K562 (cell line): ENCODE results near the gene ABHD16A. TPM values are rescaled to one million over a fixed set of nuclear protein-coding genes. Genes with fewer than 3 reads are reported as not detected.

ENCODE experiments used
- ATAC-seq: fragments of 200-7000 bp; cut with Tn5 transposase; 3 replicates; pipeline ENCODE4 v1.9.1; 2020; ENCODE audit warnings: moderate library complexity
- BruUV-seq: library from RNA; stranded (reverse); fragments of 400-500 nt; replicated peaks from 2 replicates; lab custom pipeline; 2021; lab: Mats Ljungman, UMichigan
- CTCF ChIA-PET: fragments of 300-600 bp; formaldehyde crosslinking; extraction: SDS; loops from one replicate; lab custom pipeline; 2021; ENCODE audit warnings: low intra/inter-chr PET ratio; lab: Yijun Ruan, JAX
- POLR2A ChIA-PET: fragments of 300-600, 350-650 bp; sonication (Branson Sonifier 250); formaldehyde crosslinking; extraction: SDS; loops from one replicate; lab custom pipeline; 2021; ENCODE audit warnings: antibody characterized with exemption, inconsistent platforms; lab: Yijun Ruan, JAX
- DNase-seq, 4 experiments: peaks; one replicate each; pipeline versions ENCODE4 v3.0.0 to v3.0.0-alpha.2; 2011 to 2018; ENCODE audit warnings: low spot score in 3 of 4, mixed read lengths in 3 of 4; ENCODE audit errors: extremely low read depth in 1 of 4
- FAIRE-seq: peaks from 2 replicates; lab custom pipeline; 2011; peaks lifted over from hg19 to GRCh38; lab: Jason Lieb, UNC
- H2AFZ ChIP-seq: 2 replicates; pipeline ENCODE4 v1.6.0; 2011; ENCODE audit warnings: low read depth, low read length, control low read depth, inconsistent platforms
- H3K27ac ChIP-seq: fragments of 200-600 bp; 3 replicates; pipeline ENCODE4 v1.8.0; 2011; ENCODE audit warnings: low read depth, mild to moderate bottlenecking, control low read depth, inconsistent platforms, low read length, moderate library complexity, mixed read lengths; ENCODE audit errors: extremely low read depth
- H3K27me3 ChIP-seq, 2 experiments: fragments of 300-600 bp in 1 of 2; 2 replicates in 1 of 2; 3 replicates in 1 of 2; pipeline versions ENCODE4 v1.6.0 to v1.8.0; 2011; ENCODE audit warnings: inconsistent platforms in 2 of 2, low read length in 2 of 2, mild to moderate bottlenecking in 1 of 2, mixed read lengths in 1 of 2, moderate library complexity in 1 of 2; ENCODE audit not compliant: control insufficient read depth in 2 of 2, insufficient read depth in 2 of 2
- H3K36me3 ChIP-seq: fragments of 300-600 bp; 3 replicates; pipeline ENCODE4 v1.8.0; 2011; ENCODE audit warnings: mild to moderate bottlenecking, low read length, inconsistent platforms; ENCODE audit not compliant: control insufficient read depth, insufficient read depth
- H3K4me1 ChIP-seq, 2 experiments: fragments of 200-600 bp in 1 of 2; replicated peaks in 1 of 2; 2 replicates in 1 of 2; 3 replicates in 1 of 2; pipeline versions ENCODE4 v1.5.1 to v1.8.0; 2011; ENCODE audit warnings: inconsistent platforms in 2 of 2, low read length in 2 of 2, mild to moderate bottlenecking in 1 of 2, mixed read lengths in 1 of 2, moderate library complexity in 1 of 2; ENCODE audit not compliant: control insufficient read depth in 2 of 2, insufficient read depth in 2 of 2
- H3K4me2 ChIP-seq: 2 replicates; pipeline ENCODE4 v1.6.1; 2011; ENCODE audit warnings: low read length, control low read depth, inconsistent platforms, mixed read lengths; ENCODE audit not compliant: insufficient read depth
- H3K4me3 ChIP-seq: fragments of 200-600 bp; sonication (generic), shearing (Covaris generic); 2 replicates; pipeline ENCODE4 v1.5.1; 2016; ENCODE audit warnings: control low read depth, inconsistent platforms
- H3K79me2 ChIP-seq: fragments of 200-600 bp; 3 replicates; pipeline ENCODE4 v1.8.0; 2011; ENCODE audit warnings: low read length, inconsistent platforms; ENCODE audit not compliant: control insufficient read depth, insufficient read depth
- H3K9ac ChIP-seq, 2 experiments: 2 replicates each; pipeline versions ENCODE4 v1.6.0 to v1.6.1; 2011; ENCODE audit warnings: low read depth in 2 of 2, low read length in 2 of 2, control low read depth in 1 of 2, inconsistent platforms in 1 of 2, mild to moderate bottlenecking in 1 of 2, mixed read lengths in 1 of 2; ENCODE audit not compliant: insufficient read depth in 1 of 2
- H3K9me1 ChIP-seq: one replicate; pipeline ENCODE4 v1.6.0; 2011; ENCODE audit warnings: inconsistent platforms, mild to moderate bottlenecking, low read length, moderate library complexity; ENCODE audit not compliant: control insufficient read depth, insufficient read depth
- H3K9me3 ChIP-seq: replicated peaks from 2 replicates; pipeline ENCODE4 v1.5.1; 2011; ENCODE audit warnings: low read depth, low read length, inconsistent platforms; ENCODE audit not compliant: control insufficient read depth, insufficient read depth
- H4K20me1 ChIP-seq: replicated peaks from 2 replicates; pipeline ENCODE4 v1.6.1; 2011; ENCODE audit warnings: low read length, inconsistent platforms, mixed read lengths; ENCODE audit not compliant: control insufficient read depth, insufficient read depth
- FOXK1 ChIP-seq: sonication (generic); formaldehyde crosslinking; IDR thresholded peaks from 2 replicates; pipeline ENCODE4 v1.8.0; 2022; ENCODE audit warnings: missing genetic modification reagents, mild to moderate bottlenecking, borderline replicate concordance
- HDGF ChIP-seq: fragments of 450-650 bp; IDR thresholded peaks from 2 replicates; pipeline ENCODE4 v1.6.1; 2016
- NR2C1 ChIP-seq, 2 experiments: fragments of 450-650 bp; IDR thresholded peaks; 2 replicates each; pipeline ENCODE4 v1.6.1; 2017; ENCODE audit warnings: mild to moderate bottlenecking in 2 of 2, antibody characterized with exemption in 1 of 2, inconsistent platforms in 1 of 2, missing compliant biosample characterization in 1 of 2, missing genetic modification characterization in 1 of 2
- POLR2AphosphoS5 ChIP-seq: IDR thresholded peaks from 2 replicates; pipeline ENCODE4 v1.6.1; 2011; ENCODE audit warnings: mild to moderate bottlenecking, low read depth, low read length, moderate library complexity; ENCODE audit not compliant: control insufficient read depth, insufficient read depth
- POLR2G ChIP-seq: fragments of 200-400 bp; formaldehyde crosslinking; IDR thresholded peaks from 2 replicates; pipeline ENCODE4 v1.6.1; 2017; ENCODE audit warnings: low read depth, mild to moderate bottlenecking, antibody characterized with exemption, low read length, moderate library complexity
- RBFOX2 ChIP-seq: fragments of 200-400 bp; formaldehyde crosslinking; IDR thresholded peaks from 2 replicates; pipeline ENCODE4 v1.6.1; 2017; ENCODE audit warnings: low read depth, mild to moderate bottlenecking, low read length, moderate library complexity
- SPI1 ChIP-seq: IDR thresholded peaks from 2 replicates; pipeline ENCODE4 v1.6.1; 2011; ENCODE audit warnings: low read depth, low read length, control low read depth, borderline replicate concordance
- VEZF1 ChIP-seq: fragments of 200-800 bp; sonication (Bioruptor generic); IDR thresholded peaks from 2 replicates; pipeline ENCODE4 v1.6.1; 2017; ENCODE audit warnings: missing genetic modification characterization, missing compliant biosample characterization
- ZBTB43 ChIP-seq: sonication (generic); formaldehyde crosslinking; IDR thresholded peaks from 2 replicates; pipeline ENCODE4 v1.8.0; 2023; ENCODE audit warnings: mild to moderate bottlenecking, missing genetic modification reagents
- ZC3H4 ChIP-seq: sonication (generic); formaldehyde crosslinking; IDR thresholded peaks from 2 replicates; pipeline ENCODE4 v1.9.0; 2021; ENCODE audit warnings: missing genetic modification reagents, borderline replicate concordance
- ZNF551 ChIP-seq: fragments of 250-450 bp; sonication (Bioruptor Pico); IDR thresholded peaks from 2 replicates; pipeline ENCODE4 v1.5.0; 2021; ENCODE audit warnings: mild to moderate bottlenecking, moderate library complexity
- WGBS: fragments of 100-300 bp; shearing (Covaris generic); methylation state at CpG from one replicate; pipeline ENCODE4 v1.1.6; 2016; ENCODE audit warnings: low coverage, mixed read lengths; ENCODE audit not compliant: insufficient coverage; ENCODE audit errors: missing lambda C conversion rate; 5-methylcytosine and 5-hydroxymethylcytosine counted together
- in situ Hi-C: fragments of 300-500 bp; cut with MboI; formaldehyde crosslinking; loops from 4 replicates; pipeline ENCODE4 v1.15.0; 2018; ENCODE audit warnings: inconsistent platforms, mixed read lengths
- intact Hi-C: fragments of 100-400 bp; cut with micrococcal nuclease; formaldehyde crosslinking; loops from 2 replicates; pipeline ENCODE4 v1.14.2; 2022
- polyA plus RNA-seq, 8 experiments: library from polyadenylated mRNA; depleted of rRNA in 4 of 8; stranded (reverse) in 5 of 8; unstranded in 3 of 8; fragments of >200 nt; fragmentation: Nextera tagmentation in 2 of 8; fragmentation: Illumina TruSeq in 1 of 8; extraction: Ambion mirVana in 2 of 8; extraction: Trizol in 1 of 8; gene quantifications; 2 replicates each; pipeline versions ENCODE4 v1.2.1 to v1.2.3, GENCODE V29; 2011 to 2014; ENCODE audit warnings: inconsistent platforms in 1 of 8, missing spikeins in 1 of 8
- total RNA-seq, 7 experiments: library from RNA; depleted of rRNA in 6 of 7; stranded (reverse); fragments of >200 nt in 6 of 7; fragmentation: Illumina TruSeq in 2 of 7; extraction: Trizol in 2 of 7; gene quantifications; 2 replicates each; pipeline versions ENCODE4 v1.2.1 to v1.2.3, GENCODE V29; 2011 to 2021; ENCODE audit warnings: low replicate concordance in 1 of 7
- TF ChIP-seq, protein P1 (sequence below), 2 experiments: fragments of 250-450 bp in 1 of 2; fragments of 450-650 bp in 1 of 2; sonication (Bioruptor Pico) in 1 of 2; IDR thresholded peaks; 2 replicates each; pipeline versions ENCODE4 v1.6.1 to v1.8.0; 2016 to 2021; ENCODE audit warnings: mild to moderate bottlenecking in 2 of 2, moderate library complexity in 2 of 2, missing compliant biosample characterization in 1 of 2, missing genetic modification characterization in 1 of 2

Gene ABHD16A
- total and polyA plus RNA-seq, 9 of the 15 experiments (the other 6 are each of a cell fraction or from before 2014, with no cell fraction given), result 25.8 to 120 (median 81.6) TPM

DNA sequence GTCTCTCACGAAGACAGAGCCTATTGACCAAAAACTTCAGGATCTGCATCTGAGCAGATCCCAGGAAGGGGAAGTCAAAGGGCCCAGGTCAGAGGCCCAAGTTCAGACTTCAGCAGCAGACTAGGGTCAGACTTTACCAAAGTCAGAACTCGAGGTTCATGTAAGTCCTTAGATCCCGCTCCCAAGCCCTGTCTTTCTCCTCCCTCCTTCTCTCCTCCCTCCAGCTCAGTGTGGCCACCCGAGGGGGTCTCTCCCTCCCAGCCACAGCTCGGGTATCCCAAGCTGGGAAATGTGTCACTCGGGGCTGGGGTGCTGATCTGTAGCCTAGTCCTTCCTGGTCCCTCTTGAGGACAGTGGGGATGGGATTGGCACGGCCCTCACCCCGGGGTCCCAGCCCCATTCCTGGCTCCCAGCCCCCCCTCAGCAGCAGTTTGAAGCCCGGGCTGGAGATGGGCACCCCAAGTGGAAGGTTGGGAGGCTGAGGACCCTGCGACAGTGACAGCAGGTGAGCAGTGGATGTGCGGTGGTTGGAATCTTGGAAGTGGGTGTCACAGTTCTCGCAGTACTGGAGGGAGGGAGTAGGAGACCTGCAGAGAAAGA is 40.9 kb downstream of the ABHD16A start:
- CTCF ChIA-PET, result interaction anchor here (0.9 kb wide), 1 partner anchor 28 kb away, joined by 3 read pairs; no protein-coding TSS in a partner anchor
- Histone ChIP-seq H4K20me1 (peaks cover 8% of the 10 kb centered on the region; the same call in 1 of the 2 replicates), H3K4me2 (0 out of 2 replicates have a peak overlapping the region, but pooled peaks have one; percentile 2), H3K9me1 (no peaks in the 10 kb centered on the region), H3K4me3 (no peak overlapping the region), H3K36me3 (peaks cover 53% of the 10 kb centered on the region), H3K79me2 (peaks cover 90% of the 10 kb centered on the region), H3K27ac (peak overlapping the region; percentile 3; the same call in 1 of the 3 replicates), H2AFZ (no peak overlapping the region), H3K9ac (peak overlapping the region; percentile 7 to 72; a peak in 2 of 4 replicates), H3K4me1 (peaks cover 50 to 68% of the 10 kb centered on the region in 2 experiments), H3K27me3 (no peaks in the 10 kb centered on the region), H3K9me3 (no peaks in the 10 kb centered on the region)
- intact Hi-C loops, result loop anchor here (10.0 kb wide), 1 partner anchor 513 kb away; the partner anchor contains the start of genes AGPAT1 and RNF5
- WGBS, result 84% methylated on average over 12 of the region's 12 CpGs
- no peak for ATAC-seq
- BruUV-seq, result no TSS peak
- in situ Hi-C loops, result loop anchor here (5.0 kb wide), 2 partner anchors 115 to 200 kb away; partner anchors contain the start of genes ATP6V1G2, NEU1 and NFKBIL1
- no peak for TF ChIP-seq ZNF551 (CRISPR knock-in tag)
- peak; percentile 9; the same call in 1 of the 2 replicates for TF ChIP-seq POLR2AphosphoS5
- TF ChIP-seq ZBTB43 (CRISPR knock-in tag), result 0 out of 2 replicates have a peak, but pooled peaks have one; percentile 8
- no peak for TF ChIP-seq ZC3H4 (CRISPR knock-in tag)
- peak; percentile 47; the same call in 1 of the 2 replicates for TF ChIP-seq SPI1
- TF ChIP-seq RBFOX2, result peak; percentile 67
- TF ChIP-seq NR2C1 (IDR thresholded peaks at IDR 0.05), result no peak
- peak; percentile 55; the same call in 1 of the 2 replicates for TF ChIP-seq NR2C1 (tag; IDR thresholded peaks at IDR 0.05)
- TF ChIP-seq FOXK1 (CRISPR knock-in tag), result 0 out of 2 replicates have a peak, but pooled peaks have one; percentile 10
- TF ChIP-seq, protein P1, sequence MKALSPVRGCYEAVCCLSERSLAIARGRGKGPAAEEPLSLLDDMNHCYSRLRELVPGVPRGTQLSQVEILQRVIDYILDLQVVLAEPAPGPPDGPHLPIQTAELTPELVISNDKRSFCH (CRISPR knock-in tag; IDR thresholded peaks at IDR 0.05), result no peak
- TF ChIP-seq, protein P1 (tag; IDR thresholded peaks at IDR 0.05), result 0 out of 2 replicates have a peak, but pooled peaks have one; percentile 37
- TF ChIP-seq VEZF1 (CRISPR knock-in tag), result no peak
- peak; percentile 67 for TF ChIP-seq POLR2G
- no peak for TF ChIP-seq HDGF
- POLR2A ChIA-PET, result interaction anchor here (0.6 to 9.8 kb wide), 23 partner anchors 8 to 201 kb away, joined by 3 to 267 read pairs (median 12); partner anchors contain the start of genes ABHD16A, APOM, BAG6 and CLIC1
- no peak for DNase-seq
- FAIRE-seq, result no peak
